ENCODE data around the gene STX2.
"Not testable (repeated sequence)": the region's sequence is repeated elsewhere in the genome, so short reads cannot be mapped to it uniquely, and the experiment has no call there.

The STX2 gene

GRCh38 chr12:130787445-130788410, 51.3 kb downstream of the STX2 start:
- Mint-ChIP-seq H3K27ac (no peak overlapping the region), H3K27me3 (no peaks in the 10 kb centered on the region), H3K4me3 (no peak overlapping the region), H3K4me1 (no peaks in the 10 kb centered on the region), H3K9me3 (peaks cover 12% of the 10 kb centered on the region), H3K36me3 (peaks cover 36% of the 10 kb centered on the region)
- CTCF ChIA-PET = no interaction called here
- no peak for DNase-seq

- peaks cover 34% of the 10 kb centered on the region for H3K36me3 Mint-ChIP-seq
Measured at GRCh38 chr12:130787041-130787440, 52.0 kb downstream of the STX2 start.

GRCh38 chr12:130783110-130783715, 55.8 kb downstream of the STX2 start:
- peaks cover 12% of the 10 kb centered on the region for H3K9me3 Mint-ChIP-seq
- CTCF ChIA-PET = no interaction called here
- no peak overlapping the region for H3K4me3 Mint-ChIP-seq
- H3K27ac Mint-ChIP-seq = no peak overlapping the region
- peaks cover 22% of the 10 kb centered on the region for H3K36me3 Mint-ChIP-seq
- DNase-seq = no peak
- no peaks in the 10 kb centered on the region for H3K27me3 Mint-ChIP-seq
- no peaks in the 10 kb centered on the region for H3K4me1 Mint-ChIP-seq

More at GRCh38 chr12:130787041-130787440, 52.0 kb downstream of the STX2 start:
- no peak overlapping the region for H3K27ac Mint-ChIP-seq
- H3K4me1 Mint-ChIP-seq = no peaks in the 10 kb centered on the region
- H3K27me3 Mint-ChIP-seq = no peaks in the 10 kb centered on the region
- no peak overlapping the region for H3K4me3 Mint-ChIP-seq
- H3K9me3 Mint-ChIP-seq = peaks cover 12% of the 10 kb centered on the region
- no peak for DNase-seq
- CTCF ChIA-PET = no interaction called here

GRCh38 chr12:130782245-130782644, 56.8 kb downstream of the STX2 start:
- peaks cover 16% of the 10 kb centered on the region for H3K36me3 Mint-ChIP-seq
- DNase-seq, H3K4me1 Mint-ChIP-seq, H3K27me3 Mint-ChIP-seq, H3K4me3 Mint-ChIP-seq, H3K27ac Mint-ChIP-seq, CTCF ChIA-PET: not testable (repeated sequence)
- peaks cover 10% of the 10 kb centered on the region for H3K9me3 Mint-ChIP-seq

GRCh38 chr12:130780880-130781575, 58.0 kb downstream of the STX2 start:
- no peak for DNase-seq
- CTCF ChIA-PET = no interaction called here
- Mint-ChIP-seq H3K36me3 (peaks cover 13% of the 10 kb centered on the region), H3K4me1 (peaks cover 6% of the 10 kb centered on the region), H3K27me3 (peaks cover 20% of the 10 kb centered on the region), H3K27ac (no peak overlapping the region), H3K9me3 (peaks cover 9% of the 10 kb centered on the region), H3K4me3 (no peak overlapping the region)

- H3K27ac Mint-ChIP-seq = no peak overlapping the region
- CTCF ChIA-PET = no interaction called here
- no peak for DNase-seq
- peaks cover 7% of the 10 kb centered on the region for H3K9me3 Mint-ChIP-seq
- H3K4me1 Mint-ChIP-seq = peaks cover 13% of the 10 kb centered on the region
- peaks cover 27% of the 10 kb centered on the region for H3K27me3 Mint-ChIP-seq
- no peak overlapping the region for H3K4me3 Mint-ChIP-seq
- H3K36me3 Mint-ChIP-seq = peaks cover 13% of the 10 kb centered on the region
Measured at GRCh38 chr12:130780325-130780724, 58.7 kb downstream of the STX2 start.

- no peak overlapping the region for H3K27ac Mint-ChIP-seq
- peaks cover 36% of the 10 kb centered on the region for H3K27me3 Mint-ChIP-seq
Measured at GRCh38 chr12:130778776-130779175, 60.3 kb downstream of the STX2 start.

GRCh38 chr12:130776857-130777339, 62.2 kb downstream of the STX2 start:
- peaks cover 36% of the 10 kb centered on the region for H3K27me3 Mint-ChIP-seq
- H3K9me3 Mint-ChIP-seq = no peaks in the 10 kb centered on the region
- no peaks in the 10 kb centered on the region for H3K36me3 Mint-ChIP-seq
- no peak overlapping the region for H3K27ac Mint-ChIP-seq
- no peak for DNase-seq
- peaks cover 14% of the 10 kb centered on the region for H3K4me1 Mint-ChIP-seq
- H3K4me3 Mint-ChIP-seq = no peak overlapping the region
- CTCF ChIA-PET = interaction anchor here (0.8 to 1.3 kb wide), 2 partner anchors 41 to 49 kb away, joined by 3 read pairs; no protein-coding TSS in a partner anchor

More at GRCh38 chr12:130778776-130779175, 60.3 kb downstream of the STX2 start:
- no peak for DNase-seq
- CTCF ChIA-PET = no interaction called here
- peaks cover 14% of the 10 kb centered on the region for H3K4me1 Mint-ChIP-seq
- H3K4me3 Mint-ChIP-seq = no peak overlapping the region
- H3K9me3 Mint-ChIP-seq = no peaks in the 10 kb centered on the region
- H3K36me3 Mint-ChIP-seq = peaks cover 2% of the 10 kb centered on the region

- no peaks in the 10 kb centered on the region for H3K9me3 Mint-ChIP-seq
- DNase-seq = peak; percentile 46
- H3K27me3 Mint-ChIP-seq = peaks cover 40% of the 10 kb centered on the region
- H3K36me3 Mint-ChIP-seq = no peaks in the 10 kb centered on the region
- CTCF ChIA-PET = interaction anchor here (0.8 to 1.3 kb wide), 2 partner anchors 42 to 50 kb away, joined by 3 read pairs; no protein-coding TSS in a partner anchor
- no peak overlapping the region for H3K27ac Mint-ChIP-seq
- H3K4me1 Mint-ChIP-seq = peaks cover 14% of the 10 kb centered on the region
- H3K4me3 Mint-ChIP-seq = peak overlapping the region; percentile 3
Measured at GRCh38 chr12:130775953-130776856, 62.8 kb downstream of the STX2 start.

- Mint-ChIP-seq H3K27me3 (peaks cover 24% of the 10 kb centered on the region), H3K9me3 (no peaks in the 10 kb centered on the region), H3K4me3 (no peak overlapping the region), H3K36me3 (no peaks in the 10 kb centered on the region), H3K4me1 (peaks cover 2% of the 10 kb centered on the region), H3K27ac (no peak overlapping the region)
- CTCF ChIA-PET = no interaction called here
- no peak for DNase-seq
Measured at GRCh38 chr12:130770413-130771028, 68.5 kb downstream of the STX2 start.

GRCh38 chr12:130768120-130768519, 70.9 kb downstream of the STX2 start:
- Mint-ChIP-seq H3K4me1 (no peaks in the 10 kb centered on the region), H3K9me3 (no peaks in the 10 kb centered on the region), H3K27ac (no peak overlapping the region), H3K4me3 (no peak overlapping the region), H3K27me3 (peaks cover 13% of the 10 kb centered on the region), H3K36me3 (no peaks in the 10 kb centered on the region)
- CTCF ChIA-PET = no interaction called here
- DNase-seq = no peak

- CTCF ChIA-PET = no interaction called here
- Mint-ChIP-seq H3K9me3 (no peaks in the 10 kb centered on the region), H3K4me1 (peaks cover 6% of the 10 kb centered on the region), H3K27me3 (peaks cover 22% of the 10 kb centered on the region), H3K4me3 (no peak overlapping the region), H3K36me3 (no peaks in the 10 kb centered on the region), H3K27ac (no peak overlapping the region)
- no peak for DNase-seq
Measured at GRCh38 chr12:130766470-130766869, 72.6 kb downstream of the STX2 start.

GRCh38 chr12:130765186-130765659, 73.8 kb downstream of the STX2 start:
- Mint-ChIP-seq H3K4me3 (no peak overlapping the region), H3K4me1 (peaks cover 16% of the 10 kb centered on the region), H3K36me3 (no peaks in the 10 kb centered on the region), H3K9me3 (no peaks in the 10 kb centered on the region), H3K27ac (no peak overlapping the region), H3K27me3 (peaks cover 21% of the 10 kb centered on the region)
- peak; percentile 32 for DNase-seq
- CTCF ChIA-PET = no interaction called here
